ENCODE data around the gene ARF3.

Gene ARF3

GRCh38 chr12:48961801-48962200 is 4.5 kb upstream of the ARF3 start:
- no peak for DNase-seq (ENCODE audit: low read depth)
- no peak for TF ChIP-seq CTCF (conservative IDR thresholded peaks at IDR 0.05; ENCODE audit: low read length)
- H3K4me3 ChIP-seq (ENCODE audit: low read length) = no peak overlapping the region

- no peak for TF ChIP-seq CTCF (conservative IDR thresholded peaks at IDR 0.05; ENCODE audit: low read length)
- no peak overlapping the region for H3K4me3 ChIP-seq (ENCODE audit: low read length)
- no peak for DNase-seq (ENCODE audit: low read depth)
Observed at GRCh38 chr12:48961331-48961730, 4.0 kb upstream of the ARF3 start.

- DNase-seq (ENCODE audit: low read depth) = no peak
- H3K4me3 ChIP-seq (ENCODE audit: low read length) = no peak overlapping the region
- TF ChIP-seq CTCF (conservative IDR thresholded peaks at IDR 0.05; ENCODE audit: low read length) = no peak
Observed at GRCh38 chr12:48960834-48961233, 3.5 kb upstream of the ARF3 start.

GRCh38 chr12:48958049-48958388 is 732 bp upstream of the ARF3 start:
- DNase-seq (ENCODE audit: low read depth) = no peak
- no peak for TF ChIP-seq CTCF (conservative IDR thresholded peaks at IDR 0.05; ENCODE audit: low read length)
- H3K4me3 ChIP-seq (ENCODE audit: low read length) = peak overlapping the region; percentile 94

GRCh38 chr12:48956279-48957140 is 777 bp downstream of the ARF3 start:
- H3K4me3 ChIP-seq (ENCODE audit: low read length) = peak overlapping the region; percentile 94
- peak; percentile 93 for DNase-seq (ENCODE audit: low read depth)
- TF ChIP-seq CTCF (conservative IDR thresholded peaks at IDR 0.05; ENCODE audit: low read length) = no peak

- DNase-seq (ENCODE audit: low read depth) = no peak
- no peak for TF ChIP-seq CTCF (conservative IDR thresholded peaks at IDR 0.05; ENCODE audit: low read length)
- no peak overlapping the region for H3K4me3 ChIP-seq (ENCODE audit: low read length)
Observed at GRCh38 chr12:48954841-48955501, 2.3 kb downstream of the ARF3 start.

GRCh38 chr12:48954061-48954460 is 3.2 kb downstream of the ARF3 start:
- DNase-seq (ENCODE audit: low read depth) = no peak
- no peak overlapping the region for H3K4me3 ChIP-seq (ENCODE audit: low read length)
- no peak for TF ChIP-seq CTCF (conservative IDR thresholded peaks at IDR 0.05; ENCODE audit: low read length)

Measured in AG10803 (cell line).